ENCODE results near the gene TMEM143. TPM values are rescaled to one million over a fixed set of nuclear protein-coding genes. Genes with fewer than 3 reads are reported as not detected.
A peak's percentile ranks its signal among the peaks of the same experiment; 100 is the strongest.

TMEM143 gene
- polyA plus RNA-seq, 3 donors, result 1.7 to 11.9 (median 2.1) TPM

DNA sequence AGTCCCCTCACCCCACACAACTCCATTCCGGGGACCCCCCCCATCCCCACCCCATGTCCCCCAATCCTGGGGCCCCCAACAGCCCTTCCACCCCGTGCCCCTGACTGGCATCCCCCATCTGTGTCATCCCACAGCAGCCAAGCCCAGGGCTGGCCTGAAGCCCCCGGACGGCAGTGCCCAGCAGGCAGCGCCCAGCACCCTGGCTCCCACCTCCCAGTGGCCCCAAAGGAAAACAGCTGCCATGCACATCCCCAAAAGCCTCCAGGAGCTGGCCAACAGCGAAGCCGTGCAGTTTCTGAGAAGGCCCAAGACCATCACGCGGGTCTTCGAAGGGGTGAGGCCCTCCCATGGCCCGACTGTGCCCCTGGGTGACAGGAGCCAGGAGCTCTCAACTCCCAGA, 1.9 kb upstream of the TMEM143 start:
- Mint-ChIP-seq H3K27me3 (ENCODE audit: low read depth in 3 of 3) (peaks cover 0 to 3% (median 0%) of the 10 kb centered on the region in 3 donors), H3K36me3 (peaks cover 0 to 5% of the 10 kb centered on the region in 2 donors), H3K4me3 (no peak overlapping the region), H3K9me3 (no peaks in the 10 kb centered on the region), H3K27ac (no peak overlapping the region), H3K4me1 (peaks cover 9% of the 10 kb centered on the region)
- intact Hi-C loops (cut with micrococcal nuclease), result no loop called here
- Histone ChIP-seq H3K4me3 (replicated peaks in 1 of 3; ENCODE audit: low read depth in 2 of 3, low read length in 3 of 3) (no peak overlapping the region), H3K27ac (ENCODE audit: low read depth in 1 of 2, low read length in 2 of 2) (no peak overlapping the region), H3K9me3 (replicated peaks in 1 of 2; ENCODE audit: control insufficient read depth in 1 of 2, insufficient read depth in 1 of 2, low read length in 2 of 2) (no peaks in the 10 kb centered on the region), H4K20me1 (ENCODE audit: insufficient read depth, low read length) (no peaks in the 10 kb centered on the region), H3K79me2 (ENCODE audit: insufficient read depth, low read length) (no peaks in the 10 kb centered on the region), H3K9ac (ENCODE audit: insufficient read depth, low read length, poor library complexity, severe bottlenecking) (no peak overlapping the region), H3K36me3 (replicated peaks in 1 of 2; ENCODE audit: control insufficient read depth in 1 of 2, insufficient read depth in 2 of 2, low read length in 2 of 2) (no peaks in the 10 kb centered on the region), H3K4me2 (replicated peaks; ENCODE audit: extremely low read depth, low read length, poor library complexity, severe bottlenecking) (no peak overlapping the region), H2AFZ (ENCODE audit: insufficient read depth, low read depth, low read length, poor library complexity, severe bottlenecking) (no peak overlapping the region), H3K4me1 (ENCODE audit: control insufficient read depth in 1 of 2, insufficient read depth in 2 of 2, low read length in 2 of 2) (peaks cover 18 to 19% of the 10 kb centered on the region in 2 donors), H3K27me3 (ENCODE audit: control insufficient read depth in 2 of 2, insufficient read depth in 2 of 2, low read length in 2 of 2) (no peaks in the 10 kb centered on the region)
- TF ChIP-seq, protein P1, sequence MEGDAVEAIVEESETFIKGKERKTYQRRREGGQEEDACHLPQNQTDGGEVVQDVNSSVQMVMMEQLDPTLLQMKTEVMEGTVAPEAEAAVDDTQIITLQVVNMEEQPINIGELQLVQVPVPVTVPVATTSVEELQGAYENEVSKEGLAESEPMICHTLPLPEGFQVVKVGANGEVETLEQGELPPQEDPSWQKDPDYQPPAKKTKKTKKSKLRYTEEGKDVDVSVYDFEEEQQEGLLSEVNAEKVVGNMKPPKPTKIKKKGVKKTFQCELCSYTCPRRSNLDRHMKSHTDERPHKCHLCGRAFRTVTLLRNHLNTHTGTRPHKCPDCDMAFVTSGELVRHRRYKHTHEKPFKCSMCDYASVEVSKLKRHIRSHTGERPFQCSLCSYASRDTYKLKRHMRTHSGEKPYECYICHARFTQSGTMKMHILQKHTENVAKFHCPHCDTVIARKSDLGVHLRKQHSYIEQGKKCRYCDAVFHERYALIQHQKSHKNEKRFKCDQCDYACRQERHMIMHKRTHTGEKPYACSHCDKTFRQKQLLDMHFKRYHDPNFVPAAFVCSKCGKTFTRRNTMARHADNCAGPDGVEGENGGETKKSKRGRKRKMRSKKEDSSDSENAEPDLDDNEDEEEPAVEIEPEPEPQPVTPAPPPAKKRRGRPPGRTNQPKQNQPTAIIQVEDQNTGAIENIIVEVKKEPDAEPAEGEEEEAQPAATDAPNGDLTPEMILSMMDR (IDR thresholded peaks at IDR 0.05), result no peak
- 97% methylated on average over 4 of the region's 11 CpGs for WGBS (ENCODE audit: insufficient coverage)
- DNase-seq, result no peak

DNA sequence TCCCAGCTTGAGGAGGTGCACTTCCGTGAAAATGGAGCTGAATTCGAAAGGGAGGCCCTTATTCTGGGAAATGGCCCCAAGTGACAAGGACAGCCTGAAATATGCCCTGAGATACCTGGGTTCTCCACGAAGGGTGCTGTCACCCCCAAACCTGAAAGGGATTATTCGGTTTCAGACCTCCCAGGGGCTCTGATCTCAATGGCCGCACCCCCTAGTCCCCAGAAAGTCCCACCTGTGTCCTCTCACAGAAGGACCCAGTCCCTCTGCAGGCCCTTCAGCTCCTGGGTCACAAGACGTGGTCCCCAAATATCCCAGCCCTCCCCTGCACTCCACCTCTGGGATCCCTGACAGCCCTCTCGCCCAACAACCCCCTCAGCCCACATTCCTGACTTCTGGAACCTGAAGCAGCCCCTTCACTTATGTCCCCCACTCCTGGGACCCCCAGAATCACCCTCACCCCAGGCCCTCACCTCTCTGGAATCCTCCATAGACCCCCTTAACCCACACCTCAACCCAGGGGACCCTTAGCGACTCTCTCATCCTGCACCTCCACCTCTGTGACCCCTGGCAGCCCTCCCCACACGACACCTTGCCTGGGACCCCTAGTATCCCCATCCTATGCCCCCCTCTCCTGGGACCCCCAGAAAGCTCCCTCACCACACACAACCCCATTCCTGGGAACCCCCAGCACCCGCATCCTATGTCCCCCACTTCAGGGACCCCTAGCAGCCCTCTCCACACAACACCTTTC, 1.0 kb upstream of the TMEM143 start:
- intact Hi-C loops (cut with micrococcal nuclease), result loop anchor here in 1 of 2 donors (1.0 kb wide), 1 partner anchor 105 kb away; the partner anchor contains the start of gene CYTH2
- Mint-ChIP-seq H3K27ac (peak overlapping the region; percentile 86 to 93 (median 93)), H3K36me3 (peaks cover 0 to 9% of the 10 kb centered on the region in 2 donors), H3K27me3 (ENCODE audit: low read depth in 3 of 3) (peaks cover 0 to 1% (median under 1%) of the 10 kb centered on the region in 3 donors), H3K9me3 (no peaks in the 10 kb centered on the region), H3K4me3 (peak overlapping the region; percentile 80 to 88), H3K4me1 (peaks cover 9% of the 10 kb centered on the region)
- DNase-seq, result no peak
- peak overlapping the region; percentile 96 for H3K4me2 ChIP-seq (replicated peaks; ENCODE audit: extremely low read depth, low read length, poor library complexity, severe bottlenecking)
- H3K27ac ChIP-seq (ENCODE audit: low read depth in 1 of 2, low read length in 2 of 2), result peak overlapping the region; percentile 89 to 94
- no peaks in the 10 kb centered on the region for H3K79me2 ChIP-seq (ENCODE audit: insufficient read depth, low read length)
- peak overlapping the region; percentile 69 for H3K9ac ChIP-seq (ENCODE audit: insufficient read depth, low read length, poor library complexity, severe bottlenecking)
- H2AFZ ChIP-seq (ENCODE audit: insufficient read depth, low read depth, low read length, poor library complexity, severe bottlenecking), result peak overlapping the region; percentile 97
- H3K4me3 ChIP-seq (replicated peaks in 1 of 3; ENCODE audit: low read depth in 2 of 3, low read length in 3 of 3), result peak overlapping the region; percentile 5 to 85 (median 78)
- no peaks in the 10 kb centered on the region for H3K27me3 ChIP-seq (ENCODE audit: control insufficient read depth in 2 of 2, insufficient read depth in 2 of 2, low read length in 2 of 2)
- no peaks in the 10 kb centered on the region for H3K36me3 ChIP-seq (replicated peaks in 1 of 2; ENCODE audit: control insufficient read depth in 1 of 2, insufficient read depth in 2 of 2, low read length in 2 of 2)
- H3K9me3 ChIP-seq (replicated peaks in 1 of 2; ENCODE audit: control insufficient read depth in 1 of 2, insufficient read depth in 1 of 2, low read length in 2 of 2), result no peaks in the 10 kb centered on the region
- H3K4me1 ChIP-seq (ENCODE audit: control insufficient read depth in 1 of 2, insufficient read depth in 2 of 2, low read length in 2 of 2), result peaks cover 18 to 19% of the 10 kb centered on the region in 2 donors
- H4K20me1 ChIP-seq (ENCODE audit: insufficient read depth, low read length), result no peaks in the 10 kb centered on the region
- TF ChIP-seq, protein P1 (IDR thresholded peaks at IDR 0.05), result no peak
- 62% methylated on average over 9 of the region's 10 CpGs for WGBS (ENCODE audit: insufficient coverage)

Measured in CD14-positive monocyte (primary cell).